GM12872 (cell line): Measurements from ENCODE around the gene PFKFB3.

Experiments
- CTCF ChIP-seq: IDR thresholded peaks from 3 replicates; pipeline ENCODE4 v1.5.1; 2011; ENCODE audit warnings: low read depth, mild to moderate bottlenecking, low read length, moderate library complexity; ENCODE audit not compliant: insufficient read depth

The PFKFB3 gene

GRCh38 chr10:6296828-6297251 lies 94.1 kb downstream of the PFKFB3 start:
- no peak for TF ChIP-seq CTCF

DNA sequence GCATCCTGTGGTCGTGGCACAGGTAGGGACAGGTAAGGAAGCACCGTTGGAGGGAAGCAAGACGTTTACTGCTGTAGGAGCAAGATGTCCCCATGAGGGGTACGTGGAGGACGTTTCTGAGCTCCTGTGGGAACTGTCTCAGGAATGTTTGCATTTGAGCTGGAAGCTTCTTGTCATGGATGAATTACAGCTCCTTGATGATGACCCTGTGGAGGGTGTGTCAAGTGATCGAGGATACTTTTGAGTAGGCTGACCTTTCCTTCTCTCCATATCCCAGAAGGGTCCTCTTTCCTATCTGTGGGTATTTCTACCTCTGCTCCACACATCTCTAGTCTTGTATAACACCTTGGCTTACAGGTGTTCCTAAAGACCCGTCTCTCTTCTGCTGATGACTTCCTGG lies 94.8 kb downstream of the PFKFB3 start:
- no peak for TF ChIP-seq CTCF

DNA sequence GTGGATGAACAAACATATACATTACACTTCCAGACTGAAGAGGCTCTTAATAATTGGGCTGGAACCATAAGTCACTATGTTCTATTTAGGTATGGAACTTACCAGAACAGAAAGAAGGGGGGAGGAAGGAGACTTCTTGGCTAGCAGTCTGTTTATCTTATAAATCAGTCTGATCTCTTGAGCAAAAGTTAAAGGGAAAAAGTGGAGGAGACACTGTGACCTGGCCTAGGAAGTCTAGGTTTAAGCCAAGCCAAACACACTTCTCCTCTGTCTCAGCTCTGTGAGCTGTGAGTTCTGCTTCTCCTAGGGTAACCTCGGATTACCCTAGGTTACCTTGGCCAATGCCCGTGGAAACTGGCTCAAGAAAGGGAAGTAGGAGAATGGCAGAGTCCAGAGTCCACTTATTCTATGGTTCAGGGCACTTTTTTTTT lies 95.2 kb downstream of the PFKFB3 start:
- TF ChIP-seq CTCF, result no peak

- TF ChIP-seq CTCF, result no peak
These were observed 95.7 kb downstream of the PFKFB3 start for GRCh38 chr10:6298428-6298827.

- no peak for TF ChIP-seq CTCF
These were observed 96.5 kb downstream of the PFKFB3 start for GRCh38 chr10:6299234-6299633.

DNA sequence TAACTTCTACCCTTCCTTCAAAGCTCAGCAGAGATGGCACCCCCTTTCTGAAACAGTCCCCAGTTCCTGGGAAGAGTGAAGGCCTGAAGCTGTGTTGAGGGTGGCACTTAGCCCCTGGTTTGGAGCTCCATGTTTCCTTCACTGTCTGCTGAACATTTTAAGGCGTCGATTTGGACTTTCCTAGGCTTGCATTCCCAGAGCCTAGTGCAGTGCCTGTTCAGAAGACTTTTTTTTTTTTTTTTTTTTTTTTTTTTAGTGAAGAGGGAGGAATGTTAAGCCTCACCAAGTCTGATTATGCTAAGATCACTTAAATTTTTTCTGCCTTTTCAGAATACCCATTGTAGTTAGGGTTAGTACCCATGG lies 97.0 kb downstream of the PFKFB3 start:
- TF ChIP-seq CTCF, result no peak

GRCh38 chr10:6300106-6300783 lies 97.5 kb downstream of the PFKFB3 start:
- TF ChIP-seq CTCF, result no peak
